Adrenal gland (tissue), 5 donors: ENCODE data around the gene VAPB.

ENCODE experiments used
- POLR2A ChIP-seq, 2 donors: fragments of 450-650 bp; IDR thresholded peaks; one replicate each; pipeline ENCODE4 v1.6.1; 2017; ENCODE audit warnings: antibody characterized with exemption in 2 of 2, mild to moderate bottlenecking in 2 of 2, moderate library complexity in 1 of 2
- TF ChIP-seq, protein P1 (sequence below), 6 experiments: fragments of 450-650 bp in 4 of 6; fragments of 200-600 bp in 2 of 6; sonication (generic) in 1 of 6; IDR thresholded peaks; 1 replicate in 5 of 6; 2 replicates in 1 of 6; pipeline versions ENCODE4 v1.5.1 to v1.8.0; 2016 to 2021; ENCODE audit warnings: antibody characterized with exemption in 6 of 6, mild to moderate bottlenecking in 2 of 6, moderate library complexity in 1 of 6
- donor health status: DM: no; HTN: no; CAD: no.

DNA sequence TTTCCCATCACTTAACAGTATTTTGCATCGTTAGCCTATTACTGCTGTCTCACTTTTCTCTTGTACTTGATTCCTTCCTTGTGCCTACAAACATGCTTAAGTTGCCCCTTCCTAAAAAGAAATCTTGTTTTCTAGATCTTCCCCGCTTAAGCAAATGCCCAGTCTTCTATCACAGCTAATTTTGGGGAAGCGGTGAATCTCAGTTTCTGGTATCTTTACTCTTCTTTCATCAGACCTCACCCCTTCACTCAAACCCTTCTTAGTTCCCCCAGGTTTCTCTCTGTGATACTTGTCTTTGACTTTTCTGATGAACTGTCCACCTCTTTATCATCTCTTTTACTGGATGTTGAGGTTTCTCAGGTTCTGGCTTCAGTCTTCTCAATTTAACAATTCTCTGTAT, 14.2 kb downstream of the VAPB start:
- no peak for TF ChIP-seq POLR2A (IDR thresholded peaks at IDR 0.05)
- TF ChIP-seq, protein P1, sequence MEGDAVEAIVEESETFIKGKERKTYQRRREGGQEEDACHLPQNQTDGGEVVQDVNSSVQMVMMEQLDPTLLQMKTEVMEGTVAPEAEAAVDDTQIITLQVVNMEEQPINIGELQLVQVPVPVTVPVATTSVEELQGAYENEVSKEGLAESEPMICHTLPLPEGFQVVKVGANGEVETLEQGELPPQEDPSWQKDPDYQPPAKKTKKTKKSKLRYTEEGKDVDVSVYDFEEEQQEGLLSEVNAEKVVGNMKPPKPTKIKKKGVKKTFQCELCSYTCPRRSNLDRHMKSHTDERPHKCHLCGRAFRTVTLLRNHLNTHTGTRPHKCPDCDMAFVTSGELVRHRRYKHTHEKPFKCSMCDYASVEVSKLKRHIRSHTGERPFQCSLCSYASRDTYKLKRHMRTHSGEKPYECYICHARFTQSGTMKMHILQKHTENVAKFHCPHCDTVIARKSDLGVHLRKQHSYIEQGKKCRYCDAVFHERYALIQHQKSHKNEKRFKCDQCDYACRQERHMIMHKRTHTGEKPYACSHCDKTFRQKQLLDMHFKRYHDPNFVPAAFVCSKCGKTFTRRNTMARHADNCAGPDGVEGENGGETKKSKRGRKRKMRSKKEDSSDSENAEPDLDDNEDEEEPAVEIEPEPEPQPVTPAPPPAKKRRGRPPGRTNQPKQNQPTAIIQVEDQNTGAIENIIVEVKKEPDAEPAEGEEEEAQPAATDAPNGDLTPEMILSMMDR (IDR thresholded peaks at IDR 0.05), result no peak
